ENCODE measurements around the gene CACNA1C. TPM values are rescaled to one million over a fixed set of nuclear protein-coding genes. Genes with fewer than 3 reads are reported as not detected.

The CACNA1C gene
- total RNA-seq, 2 experiments from 2014 or later = 0.05 to 0.08 TPM

DNA sequence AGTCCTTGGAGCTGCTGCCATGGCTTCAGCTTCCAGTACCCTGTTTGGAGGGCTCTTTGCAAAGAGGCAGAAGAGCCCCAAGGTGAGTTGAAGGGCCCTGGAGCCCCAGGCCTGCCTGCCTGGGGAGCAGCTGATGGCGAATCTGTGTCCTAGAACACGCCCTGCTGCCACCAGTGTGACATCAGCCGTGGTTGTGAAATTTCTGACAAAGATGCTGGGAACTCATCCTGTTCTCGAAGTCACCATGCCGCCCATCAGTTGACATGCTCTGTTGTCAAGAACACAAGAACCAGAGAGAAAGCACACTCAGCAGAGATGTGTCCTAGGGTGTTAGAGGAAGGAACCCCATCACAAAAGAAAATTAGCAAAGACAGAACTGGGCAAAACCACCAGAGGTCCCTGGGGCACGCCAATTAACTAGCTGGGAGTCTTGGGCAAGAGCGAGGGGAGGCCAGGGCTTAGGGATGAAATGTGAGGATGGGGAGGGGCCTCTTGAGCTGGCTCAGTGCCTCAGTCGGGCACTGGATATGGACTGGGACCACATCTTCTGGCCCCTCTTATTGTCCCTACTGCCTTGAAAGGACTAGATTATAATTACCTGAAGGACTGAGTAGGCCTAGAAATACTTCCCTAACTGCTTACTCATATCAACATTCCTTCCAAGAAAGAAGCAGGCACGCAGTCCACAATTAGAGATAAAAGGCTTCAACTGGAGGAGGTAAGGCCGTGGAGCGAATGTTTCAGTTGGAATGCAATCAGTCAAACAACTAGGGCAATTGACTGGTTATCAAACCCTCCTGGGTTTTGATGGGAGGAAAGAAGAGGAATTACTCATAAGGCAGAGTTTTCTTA lies 163.1 kb downstream of the CACNA1C start:
- DNase-seq (no peak), ATAC-seq (ENCODE audit: poor library complexity) (no peak)
- Mint-ChIP-seq H3K4me3 (no peak overlapping the region), H3K4me1 (ENCODE audit: low read depth) (no peaks in the 10 kb centered on the region), H3K27me3 (peaks cover 9% of the 10 kb centered on the region), H3K27ac (no peak overlapping the region), H3K9me3 (no peaks in the 10 kb centered on the region), H3K36me3 (ENCODE audit: low read depth) (no peaks in the 10 kb centered on the region)
- POLR2A ChIA-PET = no interaction called here
- no peaks in the 10 kb centered on the region for H3K9me3 ChIP-seq (ENCODE audit: control insufficient read depth in 1 of 2, insufficient read depth in 1 of 2, low read length in 2 of 2)
- CTCF ChIA-PET = no interaction called here
- peaks cover 0 to 13% of the 10 kb centered on the region in 2 experiments for H3K27me3 ChIP-seq (ENCODE audit: control insufficient read depth in 1 of 2, insufficient read depth in 2 of 2, low read length in 2 of 2)
- intact Hi-C loops (cut with DNase I, micrococcal nuclease) = no loop called here
- TF ChIP-seq, protein P1, sequence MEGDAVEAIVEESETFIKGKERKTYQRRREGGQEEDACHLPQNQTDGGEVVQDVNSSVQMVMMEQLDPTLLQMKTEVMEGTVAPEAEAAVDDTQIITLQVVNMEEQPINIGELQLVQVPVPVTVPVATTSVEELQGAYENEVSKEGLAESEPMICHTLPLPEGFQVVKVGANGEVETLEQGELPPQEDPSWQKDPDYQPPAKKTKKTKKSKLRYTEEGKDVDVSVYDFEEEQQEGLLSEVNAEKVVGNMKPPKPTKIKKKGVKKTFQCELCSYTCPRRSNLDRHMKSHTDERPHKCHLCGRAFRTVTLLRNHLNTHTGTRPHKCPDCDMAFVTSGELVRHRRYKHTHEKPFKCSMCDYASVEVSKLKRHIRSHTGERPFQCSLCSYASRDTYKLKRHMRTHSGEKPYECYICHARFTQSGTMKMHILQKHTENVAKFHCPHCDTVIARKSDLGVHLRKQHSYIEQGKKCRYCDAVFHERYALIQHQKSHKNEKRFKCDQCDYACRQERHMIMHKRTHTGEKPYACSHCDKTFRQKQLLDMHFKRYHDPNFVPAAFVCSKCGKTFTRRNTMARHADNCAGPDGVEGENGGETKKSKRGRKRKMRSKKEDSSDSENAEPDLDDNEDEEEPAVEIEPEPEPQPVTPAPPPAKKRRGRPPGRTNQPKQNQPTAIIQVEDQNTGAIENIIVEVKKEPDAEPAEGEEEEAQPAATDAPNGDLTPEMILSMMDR (IDR thresholded peaks at IDR 0.05) = no peak
- no peaks in the 10 kb centered on the region for H3K36me3 ChIP-seq (ENCODE audit: insufficient read depth, low read length)
- no peak overlapping the region for H3K4me3 ChIP-seq (ENCODE audit: low read length)
- H3K4me1 ChIP-seq (ENCODE audit: insufficient read depth, low read length) = no peaks in the 10 kb centered on the region
- H3K27ac ChIP-seq (ENCODE audit: low read depth in 1 of 2, low read length in 2 of 2) = no peak overlapping the region

DNA sequence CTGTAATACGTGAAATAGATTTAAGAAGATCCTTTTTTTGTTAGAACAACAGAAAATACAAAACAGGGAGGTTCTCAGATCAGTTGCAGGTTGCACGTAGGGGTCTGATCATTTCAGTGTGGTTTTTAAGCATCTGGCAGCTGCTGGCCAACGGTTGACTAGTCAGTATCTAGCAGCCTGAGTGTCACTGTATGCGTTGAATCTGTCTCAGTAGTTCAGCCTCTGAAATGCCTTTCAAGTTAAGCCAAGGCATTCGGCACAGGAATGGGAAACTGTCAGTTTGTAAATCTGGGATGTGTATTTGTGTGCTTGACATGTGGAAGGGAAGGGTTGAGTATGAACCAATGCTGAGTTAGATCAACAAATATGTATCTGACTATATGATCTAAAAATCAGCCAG lies 165.9 kb downstream of the CACNA1C start:
- ATAC-seq (ENCODE audit: poor library complexity) (no peak), DNase-seq (no peak)
- TF ChIP-seq, protein P1 (IDR thresholded peaks at IDR 0.05) = no peak
- H3K9me3 ChIP-seq (ENCODE audit: control insufficient read depth in 1 of 2, insufficient read depth in 1 of 2, low read length in 2 of 2) = peaks cover 0 to 5% of the 10 kb centered on the region in 2 experiments
- H3K36me3 ChIP-seq (ENCODE audit: insufficient read depth, low read length) = no peaks in the 10 kb centered on the region
- Mint-ChIP-seq H3K27me3 (peaks cover 5% of the 10 kb centered on the region), H3K9me3 (no peaks in the 10 kb centered on the region), H3K36me3 (ENCODE audit: low read depth) (no peaks in the 10 kb centered on the region), H3K4me1 (ENCODE audit: low read depth) (no peaks in the 10 kb centered on the region), H3K27ac (no peak overlapping the region), H3K4me3 (no peak overlapping the region)
- peaks cover 0 to 8% of the 10 kb centered on the region in 2 experiments for H3K27me3 ChIP-seq (ENCODE audit: control insufficient read depth in 1 of 2, insufficient read depth in 2 of 2, low read length in 2 of 2)
- intact Hi-C loops (cut with DNase I, micrococcal nuclease) = no loop called here
- H3K4me3 ChIP-seq (ENCODE audit: low read length) = no peak overlapping the region
- CTCF ChIA-PET = no interaction called here
- POLR2A ChIA-PET = no interaction called here
- no peak overlapping the region for H3K27ac ChIP-seq (ENCODE audit: low read depth in 1 of 2, low read length in 2 of 2)
- no peaks in the 10 kb centered on the region for H3K4me1 ChIP-seq (ENCODE audit: insufficient read depth, low read length)

DNA sequence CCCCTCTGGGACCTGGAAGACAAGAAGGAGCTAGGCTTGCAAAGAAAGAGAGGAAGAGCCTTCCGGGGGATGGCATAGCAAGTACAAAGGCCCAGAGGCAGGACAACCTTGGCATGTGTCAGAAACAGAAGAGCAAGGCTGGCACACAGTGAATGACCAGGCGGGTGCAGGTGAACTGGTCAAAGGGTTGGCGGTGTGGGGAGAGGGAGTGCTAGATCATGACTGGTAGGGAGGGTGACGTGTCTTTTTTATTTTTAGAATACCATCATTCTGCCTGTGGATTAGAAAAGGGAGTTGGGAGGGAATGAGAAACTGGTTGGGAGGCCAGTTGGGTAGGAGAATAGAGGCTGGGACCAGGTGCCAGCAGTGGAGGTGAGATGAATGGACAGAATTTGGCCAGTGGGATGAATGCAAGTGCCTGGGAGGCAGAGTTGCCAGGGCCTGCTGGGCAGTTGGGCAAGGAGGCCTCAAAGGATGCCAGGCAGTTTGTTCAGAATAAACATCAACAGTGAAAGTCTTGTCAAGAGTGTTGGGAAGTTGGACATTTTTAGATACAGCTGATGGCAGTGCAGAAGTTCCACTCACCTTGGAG lies 168.3 kb downstream of the CACNA1C start:
- ATAC-seq (ENCODE audit: poor library complexity) (no peak), DNase-seq (no peak)
- H3K27ac Mint-ChIP-seq = no peak overlapping the region
- H3K4me3 Mint-ChIP-seq = no peak overlapping the region
- H3K9me3 Mint-ChIP-seq = no peaks in the 10 kb centered on the region
- Histone ChIP-seq H3K36me3 (ENCODE audit: insufficient read depth, low read length) (no peaks in the 10 kb centered on the region), H3K27ac (ENCODE audit: low read depth in 1 of 2, low read length in 2 of 2) (no peak overlapping the region), H3K4me3 (ENCODE audit: low read length) (no peak overlapping the region), H3K27me3 (ENCODE audit: control insufficient read depth in 1 of 2, insufficient read depth in 2 of 2, low read length in 2 of 2) (peaks cover 0 to 4% of the 10 kb centered on the region in 2 experiments), H3K4me1 (ENCODE audit: insufficient read depth, low read length) (no peaks in the 10 kb centered on the region), H3K9me3 (ENCODE audit: control insufficient read depth in 1 of 2, insufficient read depth in 1 of 2, low read length in 2 of 2) (peaks cover 0 to 5% of the 10 kb centered on the region in 2 experiments)
- ChIA-PET CTCF (no interaction called here), POLR2A (no interaction called here)
- peaks cover 5% of the 10 kb centered on the region for H3K27me3 Mint-ChIP-seq
- TF ChIP-seq, protein P1 (IDR thresholded peaks at IDR 0.05) = no peak
- H3K36me3 Mint-ChIP-seq (ENCODE audit: low read depth) = no peaks in the 10 kb centered on the region
- H3K4me1 Mint-ChIP-seq (ENCODE audit: low read depth) = no peaks in the 10 kb centered on the region
- intact Hi-C loops (cut with DNase I, micrococcal nuclease) = no loop called here

Measured in CD4-positive, alpha-beta T cell (primary cell).